NB4 (cell line): ENCODE data around the gene DNAJB1.
A peak's percentile ranks its signal among the peaks of the same experiment; 100 is the strongest.

Experiments used
- POLR2A ChIP-seq: IDR thresholded peaks from 2 replicates; pipeline ENCODE4 v1.6.1; 2011; ENCODE audit warnings: mild to moderate bottlenecking; ENCODE audit not compliant: insufficient read length; ENCODE audit errors: extremely low read depth
- TF ChIP-seq, protein P1 (sequence below): IDR thresholded peaks from one replicate; pipeline ENCODE4 v1.5.1; 2012; ENCODE audit warnings: low read depth, low read length

DNA sequence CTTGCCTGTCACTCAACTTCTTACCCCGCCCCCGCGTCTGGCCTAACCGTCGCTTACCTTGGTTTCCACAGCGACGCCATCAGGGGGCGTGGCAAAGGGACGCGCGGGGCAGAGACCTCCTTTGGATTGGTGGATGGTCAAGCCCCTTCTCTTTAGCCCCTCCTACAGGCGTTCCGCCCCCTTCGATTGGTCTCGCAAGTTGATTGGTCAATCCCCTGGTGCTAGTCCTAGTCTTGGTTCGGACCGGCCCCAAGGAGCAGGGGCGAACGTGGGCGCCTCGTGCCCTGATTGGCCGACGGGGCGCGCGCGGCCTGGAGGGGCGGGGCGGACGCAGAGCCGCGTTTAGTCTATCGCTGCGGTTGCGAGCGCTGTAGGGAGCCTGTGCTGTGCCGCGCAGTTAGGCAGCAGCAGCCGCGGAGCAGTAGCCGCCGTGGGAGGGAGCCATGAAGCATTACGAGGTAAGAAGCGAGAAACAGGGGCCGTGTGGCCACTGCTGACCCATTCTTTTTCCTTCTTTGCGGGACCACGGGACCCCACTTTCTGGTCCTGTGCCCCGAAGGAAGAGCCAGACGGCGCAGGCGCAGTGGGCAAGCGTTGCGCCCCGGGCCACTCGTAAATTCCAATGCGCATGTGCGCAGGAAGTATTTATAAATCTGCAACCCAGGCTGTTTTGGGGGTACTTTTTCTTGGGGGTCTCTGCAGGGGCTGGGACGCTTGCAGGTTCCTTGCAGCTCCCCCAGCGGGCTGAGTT, 11.2 kb upstream of the DNAJB1 start, which contains the start of gene TECR:
- TF ChIP-seq, protein P1, sequence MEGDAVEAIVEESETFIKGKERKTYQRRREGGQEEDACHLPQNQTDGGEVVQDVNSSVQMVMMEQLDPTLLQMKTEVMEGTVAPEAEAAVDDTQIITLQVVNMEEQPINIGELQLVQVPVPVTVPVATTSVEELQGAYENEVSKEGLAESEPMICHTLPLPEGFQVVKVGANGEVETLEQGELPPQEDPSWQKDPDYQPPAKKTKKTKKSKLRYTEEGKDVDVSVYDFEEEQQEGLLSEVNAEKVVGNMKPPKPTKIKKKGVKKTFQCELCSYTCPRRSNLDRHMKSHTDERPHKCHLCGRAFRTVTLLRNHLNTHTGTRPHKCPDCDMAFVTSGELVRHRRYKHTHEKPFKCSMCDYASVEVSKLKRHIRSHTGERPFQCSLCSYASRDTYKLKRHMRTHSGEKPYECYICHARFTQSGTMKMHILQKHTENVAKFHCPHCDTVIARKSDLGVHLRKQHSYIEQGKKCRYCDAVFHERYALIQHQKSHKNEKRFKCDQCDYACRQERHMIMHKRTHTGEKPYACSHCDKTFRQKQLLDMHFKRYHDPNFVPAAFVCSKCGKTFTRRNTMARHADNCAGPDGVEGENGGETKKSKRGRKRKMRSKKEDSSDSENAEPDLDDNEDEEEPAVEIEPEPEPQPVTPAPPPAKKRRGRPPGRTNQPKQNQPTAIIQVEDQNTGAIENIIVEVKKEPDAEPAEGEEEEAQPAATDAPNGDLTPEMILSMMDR, result no peak
- peak; percentile 97 for TF ChIP-seq POLR2A
